GM21515 (cell line): Measurements from ENCODE around the gene TNS1.
"Not testable (repeated sequence)": the region's sequence is repeated elsewhere in the genome, so short reads cannot be mapped to it uniquely, and the experiment has no call there.

ENCODE experiments used
- ATAC-seq: cut with Tn5 transposase; IDR thresholded peaks from one replicate; pipeline ENCODE4 v1.9.1; 2021; ENCODE audit not compliant: unreplicated experiment

Gene TNS1

GRCh38 chr2:217820904-217821303, 181.9 kb downstream of the TNS1 start:
- ATAC-seq, result no peak

GRCh38 chr2:217820091-217820819, 182.5 kb downstream of the TNS1 start:
- no peak for ATAC-seq

GRCh38 chr2:217818293-217818850, 184.4 kb downstream of the TNS1 start:
- no peak for ATAC-seq

GRCh38 chr2:217817466-217818292, 185.1 kb downstream of the TNS1 start:
- ATAC-seq, result no peak

- no peak for ATAC-seq
These were observed 186.4 kb downstream of the TNS1 start for GRCh38 chr2:217816396-217816869.

GRCh38 chr2:217813828-217814227, 189.0 kb downstream of the TNS1 start:
- ATAC-seq, result no peak

- ATAC-seq, result no peak
These were observed 190.6 kb downstream of the TNS1 start for GRCh38 chr2:217812170-217812569.

- no peak for ATAC-seq
These were observed 192.5 kb downstream of the TNS1 start for GRCh38 chr2:217810260-217810659.

GRCh38 chr2:217809736-217810135, 193.1 kb downstream of the TNS1 start:
- ATAC-seq, result no peak

GRCh38 chr2:217808967-217809366, 193.8 kb downstream of the TNS1 start:
- ATAC-seq, result not testable (repeated sequence)

GRCh38 chr2:217808326-217808725, 194.5 kb downstream of the TNS1 start:
- ATAC-seq, result no peak

- no peak for ATAC-seq
These were observed 195.0 kb downstream of the TNS1 start for GRCh38 chr2:217807753-217808152.

GRCh38 chr2:217807025-217807424, 195.8 kb downstream of the TNS1 start:
- ATAC-seq, result no peak

- no peak for ATAC-seq
These were observed 196.4 kb downstream of the TNS1 start for GRCh38 chr2:217806482-217806765.

- no peak for ATAC-seq
These were observed 196.9 kb downstream of the TNS1 start for GRCh38 chr2:217805668-217806481.

GRCh38 chr2:217804791-217805667, 197.8 kb downstream of the TNS1 start:
- ATAC-seq, result no peak

- no peak for ATAC-seq
These were observed 198.5 kb downstream of the TNS1 start for GRCh38 chr2:217804338-217804737.

- ATAC-seq, result no peak
These were observed 199.2 kb downstream of the TNS1 start for GRCh38 chr2:217803653-217803960.

GRCh38 chr2:217802876-217803652, 199.7 kb downstream of the TNS1 start:
- ATAC-seq, result no peak

GRCh38 chr2:217802266-217802665, 200.5 kb downstream of the TNS1 start:
- ATAC-seq, result no peak
